RWPE2 (cell line): ENCODE measurements around the gene TMEM44.

Experiments
- ATAC-seq: fragments of 200-7000 bp; cut with Tn5 transposase; 3 replicates; pipeline ENCODE4 v1.9.1; 2021; ENCODE audit warnings: low read depth
- DNase-seq: peaks from one replicate; pipeline ENCODE4 v3.0.0-alpha.2; 2020; ENCODE audit warnings: low spot score
- H3K27ac ChIP-seq: fragments of 450-650 bp; 2 replicates; pipeline ENCODE4 v1.5.1; 2017; ENCODE audit warnings: mild to moderate bottlenecking; ENCODE audit not compliant: poor library complexity, severe bottlenecking
- H3K27me3 ChIP-seq: fragments of 250-450 bp; sonication (Bioruptor Pico); 2 replicates; pipeline ENCODE4 v1.5.1; 2021; ENCODE audit warnings: mild to moderate bottlenecking, moderate library complexity; ENCODE audit not compliant: insufficient read depth, poor library complexity, severe bottlenecking
- H3K36me3 ChIP-seq: fragments of 250-450 bp; sonication (Bioruptor Pico); 2 replicates; pipeline ENCODE4 v1.5.1; 2020; ENCODE audit warnings: low read depth, mild to moderate bottlenecking, moderate library complexity
- H3K4me1 ChIP-seq: fragments of 250-450 bp; sonication (Bioruptor Pico); 2 replicates; pipeline ENCODE4 v1.5.1; 2021; ENCODE audit warnings: mild to moderate bottlenecking, moderate library complexity; ENCODE audit not compliant: insufficient read depth, poor library complexity, severe bottlenecking
- H3K4me3 ChIP-seq: fragments of 250-450 bp; sonication (Bioruptor Pico); 2 replicates; pipeline ENCODE4 v1.5.1; 2021; ENCODE audit warnings: mild to moderate bottlenecking, moderate library complexity; ENCODE audit not compliant: severe bottlenecking
- H3K9me3 ChIP-seq: fragments of 250-450 bp; sonication (Bioruptor Pico); 2 replicates; pipeline ENCODE4 v1.5.1; 2021; ENCODE audit warnings: mild to moderate bottlenecking, moderate library complexity; ENCODE audit not compliant: severe bottlenecking
- TF ChIP-seq, protein P1 (sequence below): fragments of 450-650 bp; IDR thresholded peaks from one replicate; pipeline ENCODE4 v1.5.1; 2017; ENCODE audit warnings: mild to moderate bottlenecking, moderate library complexity; ENCODE audit not compliant: poor library complexity, severe bottlenecking

Gene TMEM44, protein sequence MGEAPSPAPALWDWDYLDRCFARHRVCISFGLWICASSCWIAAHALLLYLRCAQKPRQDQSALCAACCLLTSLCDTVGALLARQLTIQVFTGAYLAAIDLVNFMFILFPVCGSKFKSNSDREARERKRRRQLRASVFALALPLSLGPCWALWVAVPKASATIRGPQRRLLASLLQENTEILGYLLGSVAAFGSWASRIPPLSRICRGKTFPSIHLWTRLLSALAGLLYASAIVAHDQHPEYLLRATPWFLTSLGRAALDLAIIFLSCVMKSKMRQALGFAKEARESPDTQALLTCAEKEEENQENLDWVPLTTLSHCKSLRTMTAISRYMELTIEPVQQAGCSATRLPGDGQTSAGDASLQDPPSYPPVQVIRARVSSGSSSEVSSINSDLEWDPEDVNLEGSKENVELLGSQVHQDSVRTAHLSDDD

DNA sequence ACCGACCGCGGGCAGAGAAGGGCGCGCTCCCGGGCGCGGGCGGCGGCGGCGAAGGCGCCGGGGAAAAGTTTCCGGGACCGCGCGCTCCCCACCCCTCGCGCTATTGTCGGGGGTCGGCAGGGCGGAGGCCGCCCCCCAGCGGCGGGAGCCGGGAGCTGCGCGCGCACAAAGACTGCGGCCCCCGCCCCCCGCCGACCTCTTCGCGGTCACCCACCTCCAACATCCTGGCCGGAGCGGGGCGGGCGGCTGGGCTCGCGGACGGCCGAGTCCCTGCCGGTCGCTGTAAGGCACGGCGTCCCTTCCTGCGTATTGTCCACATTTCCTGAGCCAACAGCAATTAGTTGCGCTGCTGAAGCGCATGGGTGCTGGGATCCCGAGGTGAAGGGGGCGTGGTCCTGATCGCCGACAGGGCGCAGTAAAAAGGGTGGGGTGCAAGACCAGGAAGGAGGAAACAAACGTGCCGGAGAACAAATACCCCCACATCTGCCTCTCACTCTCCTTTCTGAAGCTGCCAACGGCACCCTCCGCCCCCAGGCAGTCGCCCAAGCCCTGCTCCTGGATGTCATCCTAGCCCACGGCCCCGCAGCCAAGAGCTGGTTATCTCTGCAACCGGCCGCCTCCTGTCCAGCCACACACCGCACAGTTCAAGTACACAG lies at the start of gene TMEM44:
TSS of gene TMEM44 (minus strand) at position 71 of the 656 bp plus-strand sequence. CDS start 204 bp downstream, outside the sequence.
- peak within 1 kb of the TSS; percentile 65 for H3K27ac ChIP-seq
- peaks cover 2% of the 10 kb centered on the region for H3K36me3 ChIP-seq
- peak within 1 kb of the TSS; percentile 79 for H3K4me3 ChIP-seq
- TF ChIP-seq, protein P1, sequence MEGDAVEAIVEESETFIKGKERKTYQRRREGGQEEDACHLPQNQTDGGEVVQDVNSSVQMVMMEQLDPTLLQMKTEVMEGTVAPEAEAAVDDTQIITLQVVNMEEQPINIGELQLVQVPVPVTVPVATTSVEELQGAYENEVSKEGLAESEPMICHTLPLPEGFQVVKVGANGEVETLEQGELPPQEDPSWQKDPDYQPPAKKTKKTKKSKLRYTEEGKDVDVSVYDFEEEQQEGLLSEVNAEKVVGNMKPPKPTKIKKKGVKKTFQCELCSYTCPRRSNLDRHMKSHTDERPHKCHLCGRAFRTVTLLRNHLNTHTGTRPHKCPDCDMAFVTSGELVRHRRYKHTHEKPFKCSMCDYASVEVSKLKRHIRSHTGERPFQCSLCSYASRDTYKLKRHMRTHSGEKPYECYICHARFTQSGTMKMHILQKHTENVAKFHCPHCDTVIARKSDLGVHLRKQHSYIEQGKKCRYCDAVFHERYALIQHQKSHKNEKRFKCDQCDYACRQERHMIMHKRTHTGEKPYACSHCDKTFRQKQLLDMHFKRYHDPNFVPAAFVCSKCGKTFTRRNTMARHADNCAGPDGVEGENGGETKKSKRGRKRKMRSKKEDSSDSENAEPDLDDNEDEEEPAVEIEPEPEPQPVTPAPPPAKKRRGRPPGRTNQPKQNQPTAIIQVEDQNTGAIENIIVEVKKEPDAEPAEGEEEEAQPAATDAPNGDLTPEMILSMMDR = peak; percentile 88
- peaks cover 8% of the 10 kb centered on the region for H3K4me1 ChIP-seq
- ATAC-seq (peak; percentile 82), DNase-seq (no peak)
- H3K9me3 ChIP-seq = no peaks in the 10 kb centered on the region
- no peaks in the 10 kb centered on the region for H3K27me3 ChIP-seq

DNA sequence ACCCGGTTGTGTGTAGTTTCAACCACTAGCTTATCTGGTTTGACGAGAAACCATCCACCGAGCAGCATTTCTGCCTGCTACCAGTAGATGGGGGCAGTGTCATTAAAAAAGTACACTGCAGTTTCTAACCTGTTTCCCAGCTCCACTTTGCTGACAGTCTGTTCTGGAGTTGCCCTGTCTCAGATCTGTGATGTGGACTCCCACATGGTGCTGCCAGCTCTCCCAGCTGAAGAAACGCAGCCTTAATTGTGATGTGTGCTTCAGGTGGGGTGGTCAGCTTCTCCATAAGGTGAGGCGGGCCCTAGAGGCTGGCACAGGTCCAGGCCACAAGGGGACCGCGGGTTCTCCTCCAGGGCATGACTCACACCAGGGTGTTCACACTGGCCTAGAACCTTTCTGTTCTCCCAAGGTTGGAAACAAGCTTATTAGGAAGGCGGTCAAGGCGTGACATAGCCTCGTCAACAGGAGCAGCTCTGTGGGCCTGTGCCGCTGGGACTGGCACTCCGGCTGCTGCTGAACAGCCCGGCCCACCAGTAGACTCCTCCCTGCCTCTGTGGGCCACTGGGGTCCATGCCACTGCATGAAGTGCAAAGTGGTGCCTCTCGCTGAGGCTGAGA lies 49.6 kb upstream of the TMEM44 start:
- Histone ChIP-seq H3K27me3 (peaks cover 8% of the 10 kb centered on the region), H3K4me1 (peaks cover 10% of the 10 kb centered on the region), H3K27ac (peak overlapping the region; percentile 18), H3K9me3 (no peaks in the 10 kb centered on the region), H3K4me3 (no peak overlapping the region), H3K36me3 (no peaks in the 10 kb centered on the region)
- TF ChIP-seq, protein P1 = peak; percentile 92
- ATAC-seq (peak; percentile 73), DNase-seq (peak; percentile 61)

DNA sequence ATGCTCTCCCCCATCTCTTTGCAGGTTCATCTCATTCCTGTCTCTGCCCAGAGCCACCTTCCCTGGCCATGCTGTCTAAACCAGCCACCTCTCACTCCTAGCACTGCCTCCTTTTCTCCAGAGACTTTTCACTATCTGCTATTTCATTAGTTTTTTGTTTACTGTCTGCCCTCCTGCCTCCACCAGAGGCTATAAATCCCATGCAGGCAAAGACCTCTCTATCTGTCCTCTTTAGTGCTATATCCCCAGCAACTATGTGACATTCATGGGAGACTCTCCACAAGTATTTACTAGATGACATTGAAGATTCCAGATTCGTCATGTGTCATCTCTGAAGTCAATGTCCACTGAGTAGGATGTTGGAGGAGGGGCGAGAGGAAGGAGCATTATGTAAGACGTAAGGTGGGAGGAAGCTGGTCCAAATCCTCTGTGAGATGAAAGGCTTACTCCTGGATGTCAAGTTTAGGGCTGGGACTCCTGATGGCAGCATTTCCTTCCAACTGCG lies 49.0 kb upstream of the TMEM44 start:
- peaks cover 4% of the 10 kb centered on the region for H3K27me3 ChIP-seq
- no peaks in the 10 kb centered on the region for H3K36me3 ChIP-seq
- no peaks in the 10 kb centered on the region for H3K9me3 ChIP-seq
- ATAC-seq (no peak), DNase-seq (no peak)
- no peak overlapping the region for H3K27ac ChIP-seq
- H3K4me1 ChIP-seq = peaks cover 10% of the 10 kb centered on the region
- TF ChIP-seq, protein P1 = no peak
- H3K4me3 ChIP-seq = no peak overlapping the region

DNA sequence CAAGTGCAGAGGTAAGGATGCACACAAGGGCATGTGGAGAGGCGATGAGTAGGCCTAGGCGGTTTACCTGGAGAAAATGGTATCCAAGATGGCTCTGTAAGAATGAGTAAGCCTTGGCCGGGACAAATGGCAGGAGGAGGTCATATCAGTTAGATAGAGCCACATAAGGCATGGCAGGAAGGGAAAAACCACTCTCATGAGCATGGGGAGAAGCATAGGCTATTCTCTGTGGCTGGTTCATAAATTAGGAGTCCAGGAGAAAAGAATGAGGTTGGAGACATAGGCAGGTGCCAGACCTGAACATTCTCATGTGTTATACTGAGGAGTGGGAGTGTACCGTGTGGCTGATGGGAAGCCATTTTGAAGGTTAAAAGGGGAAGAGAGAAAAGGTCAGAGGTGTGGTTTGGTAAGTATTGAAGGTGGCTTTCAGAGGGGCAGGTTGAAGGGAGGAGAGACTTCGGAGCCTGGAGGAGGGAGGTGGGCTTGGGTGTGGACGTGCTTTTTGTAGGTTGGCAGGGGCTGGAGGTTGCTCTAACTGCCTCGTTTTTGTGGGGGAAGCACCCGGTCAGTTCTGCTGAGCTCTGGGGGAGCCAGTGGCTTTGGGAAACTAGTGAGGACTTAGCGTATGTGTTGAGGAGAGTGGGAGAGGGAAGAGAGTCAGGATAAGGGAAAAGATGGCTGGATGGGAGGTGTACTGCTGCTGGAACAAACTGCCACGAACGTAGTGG lies 47.8 kb upstream of the TMEM44 start:
- Histone ChIP-seq H3K4me3 (no peak overlapping the region), H3K4me1 (peaks cover 10% of the 10 kb centered on the region), H3K36me3 (no peaks in the 10 kb centered on the region), H3K9me3 (no peaks in the 10 kb centered on the region), H3K27me3 (no peaks in the 10 kb centered on the region), H3K27ac (no peak overlapping the region)
- TF ChIP-seq, protein P1 = no peak
- DNase-seq (no peak), ATAC-seq (no peak)
